ENCODE results near the gene FKBP3.
"Not testable (repeated sequence)": the region's sequence is repeated elsewhere in the genome, so short reads cannot be mapped to it uniquely, and the experiment has no call there.

Gene FKBP3

DNA sequence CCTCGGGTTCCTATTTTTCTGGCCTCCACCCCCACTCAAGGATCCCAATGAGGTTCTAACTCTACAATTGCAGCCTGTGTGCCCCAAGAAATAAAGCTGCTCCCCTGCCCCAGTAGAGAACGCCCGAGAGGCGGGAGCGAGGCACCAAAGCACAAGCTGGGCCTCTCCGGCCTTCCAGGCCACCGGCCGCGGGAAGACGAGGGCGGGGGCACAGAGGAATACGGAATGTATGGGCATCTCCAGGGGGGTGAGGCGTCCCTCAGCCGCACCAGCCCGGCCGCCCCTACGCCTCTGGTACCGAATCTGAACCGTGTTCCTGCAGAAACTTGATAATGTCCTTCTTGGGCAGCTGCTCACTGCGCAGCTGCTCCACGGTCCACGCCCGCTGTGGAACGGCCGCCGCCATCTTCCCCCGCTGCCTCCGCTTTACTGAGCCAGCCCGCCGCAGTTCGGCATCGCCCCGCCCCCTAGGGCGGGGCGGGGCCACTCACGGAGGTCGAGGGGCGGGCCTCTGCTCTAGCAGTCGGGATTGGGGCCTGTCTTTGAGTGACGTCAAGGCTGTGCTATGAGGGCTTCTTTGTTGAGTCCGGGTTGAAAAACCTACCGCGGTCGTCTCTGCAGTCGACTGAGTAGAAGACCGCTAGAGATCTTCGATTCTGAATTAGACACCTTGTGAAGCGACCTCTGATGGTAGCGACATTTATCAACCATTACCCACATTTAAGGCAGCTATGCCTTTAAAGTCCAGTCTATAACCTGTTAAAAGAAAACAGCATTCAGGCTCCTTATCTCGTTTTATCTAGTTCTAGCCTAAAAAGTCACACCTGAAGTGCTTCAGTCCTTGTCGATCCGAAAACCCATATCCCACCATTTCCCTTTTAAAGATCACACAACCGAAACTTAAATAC is at the start of gene FKBP3:
FKBP3 (minus strand) TSS at position 431 of the 908 bp plus-strand sequence; CDS start at position 406, 25 bp downstream.
- peak; percentile 92 to 95 for DNase-seq

DNA sequence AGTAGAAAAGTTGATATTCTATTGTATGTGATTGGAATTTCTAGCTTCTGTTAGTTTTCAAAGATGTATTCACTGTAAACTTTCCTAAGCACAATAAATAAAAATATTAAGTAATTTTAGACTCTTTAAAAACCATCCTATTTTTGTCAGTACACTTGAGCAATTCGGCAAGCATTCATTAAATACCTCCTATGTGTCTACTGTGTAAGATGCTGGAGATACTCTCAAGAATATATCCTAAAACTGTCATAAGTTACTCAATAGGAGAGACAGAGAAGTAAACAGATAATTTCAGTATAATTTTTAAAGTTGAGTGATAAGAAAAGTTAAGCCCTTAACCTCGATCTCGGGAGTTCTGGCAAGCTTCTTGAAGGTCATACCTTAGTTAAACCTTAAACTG is 47.5 kb upstream of the FKBP3 start:
- no peak for DNase-seq

DNA sequence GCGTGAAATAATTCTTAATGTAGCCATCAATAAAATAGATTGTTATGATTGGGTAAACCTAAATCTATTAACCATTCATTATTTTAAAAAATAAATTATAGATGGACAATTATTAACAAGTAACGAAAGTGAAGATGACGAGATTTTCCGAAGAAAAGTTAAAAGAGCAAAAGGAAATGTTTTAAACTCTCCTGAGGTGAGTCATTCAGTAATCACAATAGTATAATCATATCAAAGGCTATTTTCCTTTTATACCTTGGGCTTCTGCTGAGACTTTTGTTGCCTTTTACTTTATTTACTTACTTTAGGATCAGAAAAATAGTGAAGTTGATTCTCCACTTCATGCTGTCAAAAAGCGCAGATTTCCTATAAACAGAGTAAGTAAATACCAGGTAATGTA is 47.0 kb upstream of the FKBP3 start:
- DNase-seq: no peak

- DNase-seq: no peak
Observed at GRCh38 chr14:45177076-45177475, 42.8 kb upstream of the FKBP3 start.

DNA sequence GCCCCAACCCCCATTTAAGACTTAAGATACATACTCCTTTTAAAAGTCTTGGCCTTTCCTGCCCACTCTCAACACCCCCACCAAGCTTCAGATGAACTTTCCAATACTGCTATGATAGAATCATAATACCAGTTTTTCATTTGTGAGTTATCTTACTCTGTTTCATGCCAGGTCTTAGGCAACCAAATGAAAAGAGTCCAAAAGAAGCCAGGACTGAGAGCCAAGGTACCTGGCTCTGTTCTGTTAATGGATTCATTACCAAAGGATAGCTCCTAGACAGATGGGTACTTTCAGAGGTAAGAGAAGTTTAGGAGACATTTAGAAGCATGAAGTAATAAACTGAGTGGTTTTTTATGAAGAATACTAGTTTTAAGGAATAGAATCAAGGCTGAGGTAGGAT is 35.6 kb upstream of the FKBP3 start:
- no peak for DNase-seq

DNA sequence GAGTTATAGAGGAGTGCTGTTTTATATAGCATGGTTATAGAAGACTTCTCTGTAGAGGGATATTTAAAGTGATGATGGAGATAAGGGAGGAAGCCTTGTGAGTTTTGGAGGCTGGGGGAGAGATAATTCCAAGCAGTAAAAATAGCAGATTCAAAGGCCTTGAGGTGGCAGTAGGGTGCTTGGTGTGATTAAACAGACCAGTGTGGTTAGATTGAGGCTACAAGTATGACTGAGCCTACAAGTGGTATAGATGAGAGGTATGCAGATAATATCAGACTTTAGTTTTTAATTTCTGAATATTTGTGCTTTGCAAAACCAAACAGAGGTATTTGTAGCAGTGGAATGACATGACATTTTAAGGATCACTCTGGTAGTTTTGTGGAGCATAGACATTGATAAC is 21.8 kb upstream of the FKBP3 start:
- no peak for DNase-seq

DNA sequence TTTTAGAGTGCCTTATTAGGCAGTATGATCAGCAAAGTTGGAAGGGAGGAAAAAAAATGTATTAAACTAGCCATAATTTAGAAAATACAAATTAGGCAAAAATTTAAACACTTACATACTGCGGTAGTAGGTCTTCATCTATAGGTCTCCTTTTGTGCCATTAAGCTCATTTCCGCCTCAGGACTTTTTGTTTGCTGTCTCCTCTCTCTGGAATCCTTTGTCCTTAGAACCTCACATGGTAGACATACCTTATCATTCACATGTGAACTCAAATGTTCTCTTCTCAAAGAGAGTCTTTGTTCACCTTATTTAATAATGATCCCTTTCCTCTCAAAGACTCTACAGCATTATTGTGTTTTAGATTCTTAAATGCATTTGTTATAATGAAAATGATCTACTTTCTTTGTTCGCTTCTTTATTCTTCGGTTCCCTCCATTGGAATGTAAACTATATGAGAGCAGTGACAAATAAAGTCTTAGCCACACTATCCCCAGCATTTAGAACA is 16.2 kb upstream of the FKBP3 start:
- no peak for DNase-seq

GRCh38 chr14:45149602-45150001 is 15.3 kb upstream of the FKBP3 start:
- DNase-seq: no peak

- no peak for DNase-seq
Observed at GRCh38 chr14:45145214-45145613, 10.9 kb upstream of the FKBP3 start.

- DNase-seq: no peak
Observed at GRCh38 chr14:45144658-45145057, 10.4 kb upstream of the FKBP3 start.

DNA sequence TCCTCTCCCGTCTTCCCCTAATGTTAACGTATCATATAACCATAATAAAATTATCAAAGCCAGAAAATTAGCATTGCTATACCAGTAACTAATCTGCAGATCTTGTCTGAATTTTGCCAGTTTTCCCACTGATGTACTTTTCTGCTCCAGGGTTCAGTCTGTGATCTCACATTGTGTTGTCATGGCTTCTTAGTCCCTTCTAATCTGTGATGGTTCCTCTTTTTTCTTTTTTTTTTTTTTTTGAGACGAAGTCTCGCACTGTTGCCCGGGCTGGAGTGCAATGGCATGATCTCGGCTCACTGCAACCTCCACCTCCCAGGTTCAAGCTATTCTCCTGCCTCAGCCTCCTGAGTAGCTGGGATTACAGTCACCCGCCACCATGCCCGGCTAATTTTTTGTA is 7.8 kb upstream of the FKBP3 start:
- DNase-seq: not testable (repeated sequence)

DNA sequence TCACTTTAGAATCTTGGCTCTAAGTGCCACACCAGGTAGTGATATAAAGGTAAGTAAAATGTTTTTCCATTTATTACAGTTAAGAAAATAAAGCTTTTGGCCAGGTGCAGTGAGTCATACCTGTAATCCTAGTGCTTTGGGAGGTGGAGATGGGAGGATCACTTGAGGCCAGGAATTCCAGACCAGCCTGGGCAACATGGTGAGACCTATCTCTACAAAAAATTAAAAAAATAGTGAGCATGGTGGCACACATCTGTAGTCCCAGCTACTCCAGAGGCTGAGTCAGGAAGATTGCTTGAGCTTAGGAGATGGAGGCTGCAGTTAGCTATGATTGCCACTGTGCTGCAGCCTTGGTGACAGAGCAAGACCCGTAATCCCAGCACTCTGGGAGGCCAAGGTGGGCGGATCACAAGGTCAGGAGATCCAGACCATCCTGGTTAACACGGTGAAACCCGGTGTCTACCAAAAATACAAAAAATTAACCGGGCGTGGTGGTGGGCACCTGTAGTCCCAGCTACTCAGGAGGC is 6.4 kb upstream of the FKBP3 start:
- DNase-seq: no peak

DNA sequence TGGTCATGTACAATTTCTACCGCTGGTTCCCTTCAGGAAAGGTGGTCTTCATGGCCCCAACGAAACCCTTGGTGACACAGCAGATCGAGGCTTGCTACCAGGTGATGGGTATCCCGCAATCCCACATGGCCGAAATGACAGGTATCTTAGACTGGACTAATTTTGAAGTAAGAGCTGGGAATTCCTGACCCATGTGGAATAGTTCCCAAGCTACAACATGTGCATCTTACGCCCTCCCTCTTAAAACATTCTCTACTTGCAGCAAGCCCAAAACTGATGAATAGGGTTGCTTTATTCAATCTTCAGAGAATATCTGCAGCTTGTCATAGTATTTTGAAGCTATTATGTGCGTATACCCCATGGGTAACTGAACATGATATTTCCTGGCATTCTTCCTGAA is 2.1 kb upstream of the FKBP3 start:
- DNase-seq: no peak

GRCh38 chr14:45135659-45136395 is 1.5 kb upstream of the FKBP3 start, which contains the start of gene FANCM:
Gene FANCM, plus strand, starts transcription at chr14:45135930. Its CDS starts 102 bp downstream, at chr14:45136032.
- DNase-seq: peak; percentile 79 to 87

- no peak for DNase-seq
Observed at GRCh38 chr14:45135156-45135555, 875 bp upstream of the FKBP3 start.

DNA sequence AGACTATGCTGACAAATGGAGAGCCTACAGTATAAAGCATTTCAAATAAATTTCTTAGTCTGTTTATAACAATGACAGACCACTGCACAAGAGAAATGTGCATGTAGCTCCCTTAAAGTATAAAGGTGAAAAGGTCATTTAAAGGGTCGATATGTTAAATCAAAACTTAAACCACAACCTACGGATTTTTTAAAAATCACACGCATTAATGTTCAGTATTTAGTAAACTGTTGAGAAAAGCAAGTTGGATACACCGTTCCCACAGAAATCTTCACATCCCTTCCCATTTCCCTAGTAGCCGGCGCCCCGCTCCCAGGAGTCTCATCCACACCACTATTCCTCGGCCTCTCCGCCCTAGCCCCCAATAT is 614 bp downstream of the FKBP3 start:
- no peak for DNase-seq

- no peak for DNase-seq
Observed at GRCh38 chr14:45128963-45129629, 5.2 kb downstream of the FKBP3 start.

DNA sequence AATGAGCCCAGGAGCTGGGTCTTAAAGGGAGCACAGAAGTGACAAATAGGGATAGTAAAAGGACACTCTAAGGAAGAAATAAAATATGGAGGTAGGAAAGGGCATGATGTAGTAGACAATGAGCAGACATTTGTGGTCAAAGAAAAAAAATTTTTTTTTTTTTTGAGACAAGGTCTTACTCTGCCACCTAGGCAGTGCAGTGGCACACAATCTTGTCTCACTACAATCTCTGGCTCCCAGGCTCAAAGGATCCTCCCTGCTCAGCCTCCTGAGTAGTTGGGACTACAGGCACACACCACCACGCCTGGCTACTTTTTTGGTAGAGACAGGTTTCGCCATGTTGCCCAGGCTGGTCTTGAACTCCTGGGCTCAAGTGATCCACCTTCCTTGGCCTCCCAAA is 8.5 kb downstream of the FKBP3 start:
- DNase-seq: no peak

- DNase-seq: no peak
Observed at GRCh38 chr14:45123271-45123670, 11.0 kb downstream of the FKBP3 start.

GRCh38 chr14:45120096-45120495 is 14.2 kb downstream of the FKBP3 start:
- no peak for DNase-seq

GRCh38 chr14:45118594-45118993 is 15.7 kb downstream of the FKBP3 start:
- DNase-seq: no peak

DNA sequence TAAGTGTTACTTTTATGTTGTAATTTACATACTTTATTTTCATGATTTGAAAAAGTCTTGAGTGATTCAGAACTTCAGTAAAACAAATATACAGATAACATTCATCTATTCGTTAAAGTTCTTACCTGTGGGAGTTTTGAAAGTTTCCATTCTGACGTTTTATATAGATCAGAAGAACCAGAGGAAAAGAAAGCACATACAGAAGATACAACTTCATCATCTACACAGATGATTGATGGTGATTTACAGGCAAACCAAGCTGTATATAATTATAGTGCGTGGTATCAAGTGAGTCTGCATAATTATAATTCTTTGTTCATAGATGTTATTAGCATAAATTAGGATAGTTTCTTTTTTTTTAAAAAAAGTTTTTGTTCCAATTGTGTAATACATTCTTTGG is 20.0 kb downstream of the FKBP3 start:
- DNase-seq: no peak
